Measurements from ENCODE around the gene MAT2A.

- TF ChIP-seq, protein P1, sequence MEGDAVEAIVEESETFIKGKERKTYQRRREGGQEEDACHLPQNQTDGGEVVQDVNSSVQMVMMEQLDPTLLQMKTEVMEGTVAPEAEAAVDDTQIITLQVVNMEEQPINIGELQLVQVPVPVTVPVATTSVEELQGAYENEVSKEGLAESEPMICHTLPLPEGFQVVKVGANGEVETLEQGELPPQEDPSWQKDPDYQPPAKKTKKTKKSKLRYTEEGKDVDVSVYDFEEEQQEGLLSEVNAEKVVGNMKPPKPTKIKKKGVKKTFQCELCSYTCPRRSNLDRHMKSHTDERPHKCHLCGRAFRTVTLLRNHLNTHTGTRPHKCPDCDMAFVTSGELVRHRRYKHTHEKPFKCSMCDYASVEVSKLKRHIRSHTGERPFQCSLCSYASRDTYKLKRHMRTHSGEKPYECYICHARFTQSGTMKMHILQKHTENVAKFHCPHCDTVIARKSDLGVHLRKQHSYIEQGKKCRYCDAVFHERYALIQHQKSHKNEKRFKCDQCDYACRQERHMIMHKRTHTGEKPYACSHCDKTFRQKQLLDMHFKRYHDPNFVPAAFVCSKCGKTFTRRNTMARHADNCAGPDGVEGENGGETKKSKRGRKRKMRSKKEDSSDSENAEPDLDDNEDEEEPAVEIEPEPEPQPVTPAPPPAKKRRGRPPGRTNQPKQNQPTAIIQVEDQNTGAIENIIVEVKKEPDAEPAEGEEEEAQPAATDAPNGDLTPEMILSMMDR (IDR thresholded peaks at IDR 0.05; ENCODE audit: poor library complexity): peak; percentile 71
- no peak for TF ChIP-seq EZH2 (IDR thresholded peaks at IDR 0.05; ENCODE audit: borderline replicate concordance)
Observed at GRCh38 chr2:85538507-85539360, at the start of gene MAT2A.
